Nephron progenitor cell (in vitro differentiated cells): ENCODE measurements around the gene ATP8A1.

Experiments used
- DNase-seq: peaks from one replicate; pipeline ENCODE4 v3.0.0; 2021
- H3K27ac Mint-ChIP-seq: 2 replicates; pipeline ENCODE4 v1.8.0; 2021; ENCODE audit warnings: mild to moderate bottlenecking, moderate library complexity, mixed read lengths
- H3K27me3 Mint-ChIP-seq: 2 replicates; pipeline ENCODE4 v1.8.0; 2021; ENCODE audit warnings: mild to moderate bottlenecking, low read depth, mixed read lengths; ENCODE audit not compliant: poor library complexity
- H3K36me3 Mint-ChIP-seq: 2 replicates; pipeline ENCODE4 v1.8.0; 2021; ENCODE audit warnings: low read depth, mixed read lengths
- H3K4me1 Mint-ChIP-seq: 2 replicates; pipeline ENCODE4 v1.8.0; 2021; ENCODE audit warnings: mixed read lengths
- H3K4me3 Mint-ChIP-seq: 2 replicates; pipeline ENCODE4 v1.8.0; 2021; ENCODE audit warnings: mild to moderate bottlenecking, moderate library complexity, mixed read lengths
- H3K9me3 Mint-ChIP-seq: 2 replicates; pipeline ENCODE4 v1.8.0; 2021; ENCODE audit warnings: mild to moderate bottlenecking, moderate library complexity, mixed read lengths
- TF ChIP-seq, protein P1 (sequence below): fragments of 200-600 bp; sonication (generic); IDR thresholded peaks from 2 replicates; pipeline ENCODE4 v1.5.0; 2021; ENCODE audit warnings: antibody characterized with exemption

ATP8A1 gene

DNA sequence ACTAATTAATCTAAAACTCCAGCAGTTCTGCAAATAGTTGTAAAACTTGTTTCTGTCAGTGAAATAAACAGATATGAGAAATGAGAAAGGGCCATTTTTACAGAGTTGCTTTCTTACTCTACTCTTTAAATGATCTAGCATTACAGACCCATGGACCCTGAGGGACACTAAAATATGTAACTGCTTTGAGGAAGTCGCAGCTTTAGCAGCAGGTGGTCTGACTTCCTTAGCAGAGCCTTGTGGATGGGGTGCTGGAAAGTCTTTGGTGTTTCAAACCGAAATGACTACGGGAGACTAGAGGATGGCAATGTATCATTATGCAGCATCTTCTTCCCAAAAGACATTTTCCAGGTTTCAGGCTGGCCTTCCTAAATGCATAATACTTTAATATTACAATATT is 240.9 kb downstream of the ATP8A1 start:
- Mint-ChIP-seq H3K9me3 (no peaks in the 10 kb centered on the region), H3K27ac (no peak overlapping the region), H3K27me3 (peaks cover 12% of the 10 kb centered on the region), H3K4me3 (no peak overlapping the region), H3K4me1 (peaks cover 15% of the 10 kb centered on the region), H3K36me3 (peaks cover 4% of the 10 kb centered on the region)
- TF ChIP-seq, protein P1, sequence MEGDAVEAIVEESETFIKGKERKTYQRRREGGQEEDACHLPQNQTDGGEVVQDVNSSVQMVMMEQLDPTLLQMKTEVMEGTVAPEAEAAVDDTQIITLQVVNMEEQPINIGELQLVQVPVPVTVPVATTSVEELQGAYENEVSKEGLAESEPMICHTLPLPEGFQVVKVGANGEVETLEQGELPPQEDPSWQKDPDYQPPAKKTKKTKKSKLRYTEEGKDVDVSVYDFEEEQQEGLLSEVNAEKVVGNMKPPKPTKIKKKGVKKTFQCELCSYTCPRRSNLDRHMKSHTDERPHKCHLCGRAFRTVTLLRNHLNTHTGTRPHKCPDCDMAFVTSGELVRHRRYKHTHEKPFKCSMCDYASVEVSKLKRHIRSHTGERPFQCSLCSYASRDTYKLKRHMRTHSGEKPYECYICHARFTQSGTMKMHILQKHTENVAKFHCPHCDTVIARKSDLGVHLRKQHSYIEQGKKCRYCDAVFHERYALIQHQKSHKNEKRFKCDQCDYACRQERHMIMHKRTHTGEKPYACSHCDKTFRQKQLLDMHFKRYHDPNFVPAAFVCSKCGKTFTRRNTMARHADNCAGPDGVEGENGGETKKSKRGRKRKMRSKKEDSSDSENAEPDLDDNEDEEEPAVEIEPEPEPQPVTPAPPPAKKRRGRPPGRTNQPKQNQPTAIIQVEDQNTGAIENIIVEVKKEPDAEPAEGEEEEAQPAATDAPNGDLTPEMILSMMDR: no peak
- no peak for DNase-seq

DNA sequence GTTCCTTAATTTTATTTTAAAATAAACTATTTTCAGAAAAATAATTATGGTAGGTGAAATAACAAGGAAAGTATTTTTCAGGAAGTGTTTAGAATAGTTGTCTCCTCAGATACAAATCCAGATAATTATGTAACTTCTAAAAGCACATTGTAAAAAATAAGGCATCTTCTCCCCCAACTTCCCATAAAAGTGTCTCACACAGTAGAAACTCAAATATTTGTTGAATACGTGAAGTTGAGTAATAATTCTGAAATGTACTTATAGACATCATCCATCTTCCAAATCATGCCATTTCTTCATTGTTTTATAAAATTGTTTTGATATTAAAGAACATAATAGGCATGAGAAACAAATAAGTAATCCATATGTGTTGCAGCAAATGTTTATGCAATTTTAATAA is 241.6 kb downstream of the ATP8A1 start:
- TF ChIP-seq, protein P1: no peak
- no peak overlapping the region for H3K27ac Mint-ChIP-seq
- peaks cover 16% of the 10 kb centered on the region for H3K4me1 Mint-ChIP-seq
- H3K27me3 Mint-ChIP-seq: peaks cover 12% of the 10 kb centered on the region
- no peak for DNase-seq
- H3K9me3 Mint-ChIP-seq: no peaks in the 10 kb centered on the region
- peaks cover 3% of the 10 kb centered on the region for H3K36me3 Mint-ChIP-seq
- H3K4me3 Mint-ChIP-seq: no peak overlapping the region

DNA sequence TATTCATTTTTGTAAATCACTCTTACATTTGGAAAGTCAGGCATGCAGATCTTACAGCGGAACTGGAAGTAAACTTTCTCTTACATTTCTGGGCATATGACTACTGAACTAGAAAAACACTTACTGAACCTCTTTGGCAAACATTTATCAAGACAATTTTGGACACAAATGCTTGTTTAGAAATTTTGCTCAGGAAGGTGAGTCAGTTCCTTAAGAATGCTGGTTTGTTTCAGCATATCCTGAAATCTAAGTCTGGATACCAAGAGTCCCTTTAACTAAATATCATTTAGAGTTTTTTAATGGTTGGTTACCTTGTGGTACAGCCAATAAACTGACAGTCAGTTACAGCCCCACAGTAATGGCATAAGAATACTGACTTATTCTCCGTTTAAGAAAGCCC is 244.7 kb downstream of the ATP8A1 start:
- TF ChIP-seq, protein P1: no peak
- Mint-ChIP-seq H3K4me1 (peaks cover 18% of the 10 kb centered on the region), H3K9me3 (no peaks in the 10 kb centered on the region), H3K36me3 (no peaks in the 10 kb centered on the region), H3K27ac (no peak overlapping the region), H3K27me3 (peaks cover 8% of the 10 kb centered on the region), H3K4me3 (no peak overlapping the region)
- no peak for DNase-seq

DNA sequence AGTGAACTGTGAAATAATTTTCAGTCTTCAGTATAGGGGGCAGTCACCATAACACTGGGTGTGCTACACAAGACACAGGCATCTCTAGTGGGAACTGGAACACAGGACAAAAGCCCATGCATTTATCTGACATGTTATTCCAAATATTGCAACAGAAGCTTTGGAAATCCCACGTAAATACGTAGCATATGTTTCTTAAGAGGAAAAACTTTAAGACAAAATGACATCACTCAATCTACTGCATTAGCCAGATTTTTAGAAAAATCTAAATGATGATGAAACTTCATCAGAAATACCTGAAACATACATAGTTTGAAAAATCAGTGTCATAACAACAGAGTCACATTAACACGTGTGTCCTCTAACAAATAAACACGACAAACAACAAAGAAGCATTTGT is 245.1 kb downstream of the ATP8A1 start:
- no peaks in the 10 kb centered on the region for H3K9me3 Mint-ChIP-seq
- no peak for DNase-seq
- no peaks in the 10 kb centered on the region for H3K36me3 Mint-ChIP-seq
- H3K4me3 Mint-ChIP-seq: no peak overlapping the region
- peaks cover 18% of the 10 kb centered on the region for H3K4me1 Mint-ChIP-seq
- no peak overlapping the region for H3K27ac Mint-ChIP-seq
- peaks cover 8% of the 10 kb centered on the region for H3K27me3 Mint-ChIP-seq
- TF ChIP-seq, protein P1: no peak

DNA sequence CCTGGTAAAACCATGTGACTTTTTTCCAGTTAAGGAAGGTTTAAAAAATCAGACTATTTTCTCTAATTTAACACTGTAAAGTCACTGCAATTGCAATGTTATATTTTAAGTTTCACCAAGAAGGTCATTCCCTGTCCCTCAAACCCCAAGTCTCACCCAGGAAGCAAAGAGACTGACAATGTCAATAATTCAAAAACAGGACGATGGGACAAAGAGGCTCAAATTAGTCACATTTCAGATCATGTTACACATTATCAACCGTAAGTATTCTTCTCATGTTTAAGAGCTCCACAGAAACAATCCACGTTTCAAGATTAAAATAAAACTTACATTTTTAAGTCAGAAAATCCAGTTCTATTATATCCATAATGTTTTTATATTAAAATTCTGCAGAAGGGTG is 246.5 kb downstream of the ATP8A1 start:
- no peak overlapping the region for H3K4me3 Mint-ChIP-seq
- no peaks in the 10 kb centered on the region for H3K36me3 Mint-ChIP-seq
- no peak for DNase-seq
- TF ChIP-seq, protein P1: no peak
- no peak overlapping the region for H3K27ac Mint-ChIP-seq
- H3K4me1 Mint-ChIP-seq: peaks cover 18% of the 10 kb centered on the region
- peaks cover 8% of the 10 kb centered on the region for H3K27me3 Mint-ChIP-seq
- H3K9me3 Mint-ChIP-seq: no peaks in the 10 kb centered on the region

DNA sequence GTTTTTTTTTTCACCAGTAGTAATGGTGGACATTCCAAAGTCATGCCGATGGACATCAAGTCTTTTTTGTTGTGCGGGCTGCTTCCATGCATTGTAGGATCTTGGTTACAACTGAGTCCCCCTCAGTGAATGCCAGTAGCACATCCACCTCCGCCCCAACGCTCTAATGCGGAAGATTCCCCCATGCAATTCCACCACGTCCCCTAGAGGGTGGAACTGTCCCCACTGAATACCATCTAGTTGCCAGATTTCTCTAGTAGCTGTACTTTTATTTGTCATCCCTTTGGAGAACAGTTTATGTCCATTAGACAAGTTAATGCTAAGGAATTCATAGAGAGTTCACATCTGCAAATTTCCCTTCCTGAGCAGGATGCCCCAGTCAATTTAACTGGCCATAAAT is 252.9 kb downstream of the ATP8A1 start:
- Mint-ChIP-seq H3K27me3 (peaks cover 29% of the 10 kb centered on the region), H3K27ac (no peak overlapping the region), H3K4me3 (no peak overlapping the region), H3K36me3 (no peaks in the 10 kb centered on the region), H3K4me1 (peaks cover 27% of the 10 kb centered on the region), H3K9me3 (no peaks in the 10 kb centered on the region)
- no peak for DNase-seq
- TF ChIP-seq, protein P1: no peak
